ENCODE measurements around the gene RNF148.

DNA sequence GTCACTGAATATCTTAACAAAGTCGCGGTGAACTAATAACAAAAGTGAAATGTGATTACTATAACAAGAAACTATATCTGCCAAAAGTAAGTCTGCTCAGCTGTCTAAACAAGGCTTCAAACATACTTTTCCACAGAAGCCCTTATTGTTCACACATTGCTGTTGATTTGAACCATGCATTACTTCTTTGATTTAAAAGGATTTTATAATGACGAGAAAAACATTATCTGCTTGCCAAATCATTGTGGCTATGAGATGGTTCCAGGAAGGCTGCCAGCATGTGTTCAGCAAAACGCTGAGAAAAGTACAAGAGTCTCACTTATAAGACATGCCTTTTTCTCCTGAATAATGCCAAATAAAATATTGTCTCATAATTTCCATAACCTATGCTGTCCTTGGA, 28.2 kb downstream of the RNF148 start:
- TF ChIP-seq POLR2AphosphoS5 (IDR thresholded peaks at IDR 0.05; ENCODE audit: low read depth) (no peak), GABPA (IDR thresholded peaks at IDR 0.05; ENCODE audit: low read depth) (no peak), SPI1 (IDR thresholded peaks at IDR 0.05; ENCODE audit: borderline replicate concordance, low read depth) (no peak)
- TF ChIP-seq, protein P1, sequence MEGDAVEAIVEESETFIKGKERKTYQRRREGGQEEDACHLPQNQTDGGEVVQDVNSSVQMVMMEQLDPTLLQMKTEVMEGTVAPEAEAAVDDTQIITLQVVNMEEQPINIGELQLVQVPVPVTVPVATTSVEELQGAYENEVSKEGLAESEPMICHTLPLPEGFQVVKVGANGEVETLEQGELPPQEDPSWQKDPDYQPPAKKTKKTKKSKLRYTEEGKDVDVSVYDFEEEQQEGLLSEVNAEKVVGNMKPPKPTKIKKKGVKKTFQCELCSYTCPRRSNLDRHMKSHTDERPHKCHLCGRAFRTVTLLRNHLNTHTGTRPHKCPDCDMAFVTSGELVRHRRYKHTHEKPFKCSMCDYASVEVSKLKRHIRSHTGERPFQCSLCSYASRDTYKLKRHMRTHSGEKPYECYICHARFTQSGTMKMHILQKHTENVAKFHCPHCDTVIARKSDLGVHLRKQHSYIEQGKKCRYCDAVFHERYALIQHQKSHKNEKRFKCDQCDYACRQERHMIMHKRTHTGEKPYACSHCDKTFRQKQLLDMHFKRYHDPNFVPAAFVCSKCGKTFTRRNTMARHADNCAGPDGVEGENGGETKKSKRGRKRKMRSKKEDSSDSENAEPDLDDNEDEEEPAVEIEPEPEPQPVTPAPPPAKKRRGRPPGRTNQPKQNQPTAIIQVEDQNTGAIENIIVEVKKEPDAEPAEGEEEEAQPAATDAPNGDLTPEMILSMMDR (IDR thresholded peaks at IDR 0.05; ENCODE audit: insufficient read depth, low read length), result no peak
- TF ChIP-seq, protein P2, sequence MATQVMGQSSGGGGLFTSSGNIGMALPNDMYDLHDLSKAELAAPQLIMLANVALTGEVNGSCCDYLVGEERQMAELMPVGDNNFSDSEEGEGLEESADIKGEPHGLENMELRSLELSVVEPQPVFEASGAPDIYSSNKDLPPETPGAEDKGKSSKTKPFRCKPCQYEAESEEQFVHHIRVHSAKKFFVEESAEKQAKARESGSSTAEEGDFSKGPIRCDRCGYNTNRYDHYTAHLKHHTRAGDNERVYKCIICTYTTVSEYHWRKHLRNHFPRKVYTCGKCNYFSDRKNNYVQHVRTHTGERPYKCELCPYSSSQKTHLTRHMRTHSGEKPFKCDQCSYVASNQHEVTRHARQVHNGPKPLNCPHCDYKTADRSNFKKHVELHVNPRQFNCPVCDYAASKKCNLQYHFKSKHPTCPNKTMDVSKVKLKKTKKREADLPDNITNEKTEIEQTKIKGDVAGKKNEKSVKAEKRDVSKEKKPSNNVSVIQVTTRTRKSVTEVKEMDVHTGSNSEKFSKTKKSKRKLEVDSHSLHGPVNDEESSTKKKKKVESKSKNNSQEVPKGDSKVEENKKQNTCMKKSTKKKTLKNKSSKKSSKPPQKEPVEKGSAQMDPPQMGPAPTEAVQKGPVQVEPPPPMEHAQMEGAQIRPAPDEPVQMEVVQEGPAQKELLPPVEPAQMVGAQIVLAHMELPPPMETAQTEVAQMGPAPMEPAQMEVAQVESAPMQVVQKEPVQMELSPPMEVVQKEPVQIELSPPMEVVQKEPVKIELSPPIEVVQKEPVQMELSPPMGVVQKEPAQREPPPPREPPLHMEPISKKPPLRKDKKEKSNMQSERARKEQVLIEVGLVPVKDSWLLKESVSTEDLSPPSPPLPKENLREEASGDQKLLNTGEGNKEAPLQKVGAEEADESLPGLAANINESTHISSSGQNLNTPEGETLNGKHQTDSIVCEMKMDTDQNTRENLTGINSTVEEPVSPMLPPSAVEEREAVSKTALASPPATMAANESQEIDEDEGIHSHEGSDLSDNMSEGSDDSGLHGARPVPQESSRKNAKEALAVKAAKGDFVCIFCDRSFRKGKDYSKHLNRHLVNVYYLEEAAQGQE (IDR thresholded peaks at IDR 0.05; ENCODE audit: insufficient replicate concordance, low read depth), result no peak

Data from HL-60 (cell line).